ENCODE measurements around the gene DOCK1.

GRCh38 chr10:127157089-127157488 is 251.9 kb downstream of the DOCK1 start:
- TF ChIP-seq CTCF (IDR thresholded peaks at IDR 0.05) (no peak), EZH2 (IDR thresholded peaks at IDR 0.05) (no peak), EZH2phosphoT487 (IDR thresholded peaks at IDR 0.05) (no peak)
